PC-3 (cell line): ENCODE results near the gene GADD45B. TPM values are rescaled to one million over a fixed set of nuclear protein-coding genes. Genes with fewer than 3 reads are reported as not detected.
"Not testable (repeated sequence)": the region's sequence is repeated elsewhere in the genome, so short reads cannot be mapped to it uniquely, and the experiment has no call there.

Experiments used
- ATAC-seq: fragments of 200-7000 bp; cut with Tn5 transposase; 2 replicates; pipeline ENCODE4 v1.9.1; 2020; ENCODE audit warnings: mild to moderate bottlenecking, moderate library complexity
- BruUV-seq: library from RNA; stranded (reverse); fragments of 400-500 nt; replicated peaks from 2 replicates; lab custom pipeline; 2021; lab: Mats Ljungman, UMichigan
- CTCF ChIA-PET: fragments of 300-600 bp; sonication (Branson Sonifier 250); formaldehyde crosslinking; loops from one replicate; lab custom pipeline; 2022; ENCODE audit warnings: antibody characterized with exemption; lab: Charles Lee
- POLR2A ChIA-PET: fragments of 300-600 bp; sonication (Branson Sonifier 250); formaldehyde crosslinking; loops from one replicate; lab custom pipeline; 2022; ENCODE audit warnings: antibody characterized with exemption; ENCODE audit not compliant: unreplicated experiment; lab: Charles Lee
- DNase-seq: peaks from one replicate; pipeline ENCODE4 v3.0.0-alpha.2; 2015
- H2AFZ ChIP-seq: fragments of 300-600 bp; sonication (generic); 2 replicates; pipeline ENCODE4 v1.6.0; 2016; ENCODE audit warnings: antibody characterized with exemption, low read length
- H3F3A ChIP-seq: fragments of 300-600 bp; sonication (generic); one replicate; pipeline ENCODE4 v1.6.0; 2017; ENCODE audit warnings: antibody characterized with exemption, low read length, control low read depth, mild to moderate bottlenecking; ENCODE audit not compliant: unreplicated experiment
- H3K27ac ChIP-seq: fragments of 300-600 bp; sonication (generic); 2 replicates; pipeline ENCODE4 v1.5.1; 2016; ENCODE audit warnings: mild to moderate bottlenecking, low read length
- H3K27me3 ChIP-seq: fragments of 300-600 bp; sonication (generic); 2 replicates; pipeline ENCODE4 v1.6.1; 2016; ENCODE audit warnings: low read length, mixed read lengths
- H3K36me3 ChIP-seq: fragments of 300-600 bp; sonication (generic); 2 replicates; pipeline ENCODE4 v1.6.1; 2016; ENCODE audit warnings: low read depth, mixed run types, low read length, mixed read lengths
- H3K4me1 ChIP-seq: fragments of 300-600 bp; sonication (generic); 2 replicates; pipeline ENCODE4 v1.5.1; 2016; ENCODE audit warnings: low read length; ENCODE audit not compliant: insufficient read depth
- H3K4me2 ChIP-seq: fragments of 300-600 bp; sonication (generic); 2 replicates; pipeline ENCODE4 v1.6.0; 2016; ENCODE audit warnings: low read length
- H3K4me3 ChIP-seq: fragments of 300-600 bp; sonication (generic); 2 replicates; pipeline ENCODE4 v1.5.1; 2016; ENCODE audit warnings: mild to moderate bottlenecking, low read length, mixed read lengths
- H3K79me2 ChIP-seq: fragments of 300-600 bp; sonication (generic); 2 replicates; pipeline ENCODE4 v1.6.1; 2017; ENCODE audit warnings: low read length, mixed read lengths
- H3K9ac ChIP-seq: fragments of 300-600 bp; sonication (generic); 2 replicates; pipeline ENCODE4 v1.6.0; 2016; ENCODE audit warnings: mild to moderate bottlenecking, low read length
- H3K9me2 ChIP-seq: fragments of 300-600 bp; sonication (generic); replicated peaks from 2 replicates; pipeline ENCODE4 v1.6.1; 2016; ENCODE audit warnings: mixed run types, low read length, mixed read lengths
- H3K9me3 ChIP-seq: fragments of 300-600 bp; sonication (generic); 2 replicates; pipeline ENCODE4 v1.6.1; 2016; ENCODE audit warnings: low read length, mixed read lengths
- H4K20me1 ChIP-seq: fragments of 300-600 bp; sonication (generic); 2 replicates; pipeline ENCODE4 v1.6.1; 2016; ENCODE audit warnings: low read length, mixed read lengths
- CTCF ChIP-seq: fragments of 300-600 bp; sonication (generic); conservative IDR thresholded peaks from 2 replicates; pipeline ENCODE4 v1.5.1; 2017; ENCODE audit warnings: antibody characterized with exemption, low read depth, mild to moderate bottlenecking, low read length
- EZH2 ChIP-seq: fragments of 300-600 bp; sonication (generic); IDR thresholded peaks from one replicate; pipeline ENCODE4 v1.6.1; 2017; ENCODE audit warnings: antibody characterized with exemption, mild to moderate bottlenecking, low read length; ENCODE audit not compliant: unreplicated experiment
- EZH2phosphoT487 ChIP-seq: fragments of 300-600 bp; sonication (generic); IDR thresholded peaks from 2 replicates; pipeline ENCODE4 v1.6.1; 2018; ENCODE audit warnings: mild to moderate bottlenecking, antibody characterized with exemption, low read length, borderline replicate concordance
- intact Hi-C: fragments of 100-400 bp; cut with micrococcal nuclease; formaldehyde crosslinking; loops from 2 replicates; pipeline ENCODE4 v1.9.0; 2023
- total RNA-seq: library from RNA; depleted of rRNA; stranded (reverse); fragments of >200 nt; gene quantifications from 2 replicates; pipeline ENCODE4 v1.2.3, GENCODE V29; 2014

GADD45B gene
- total RNA-seq, 1 experiment from 2014 or later = 137 TPM

GRCh38 chr19:2491130-2491801, 15.3 kb downstream of the GADD45B start:
- H4K20me1 ChIP-seq = no peaks in the 10 kb centered on the region
- H3K79me2 ChIP-seq = peaks cover 22% of the 10 kb centered on the region
- peak overlapping the region; percentile 51 for H3K9ac ChIP-seq
- ATAC-seq = peak; percentile 52
- no peaks in the 10 kb centered on the region for H3F3A ChIP-seq
- ChIA-PET CTCF (interaction anchor here (1.0 kb wide), 1 partner anchor 15 kb away, joined by 5 read pairs; the partner anchor contains the start of gene GADD45B), POLR2A (interaction anchor here (0.5 to 1.0 kb wide), 2 partner anchors 15 to 63 kb away, joined by 8 to 12 read pairs; partner anchors contain the start of gene GADD45B)
- peak overlapping the region; percentile 89 for H3K27ac ChIP-seq
- BruUV-seq = no TSS peak
- 0 out of 2 replicates have a peak overlapping the region, but pooled peaks have one; percentile 37 for H2AFZ ChIP-seq
- H3K36me3 ChIP-seq = no peaks in the 10 kb centered on the region
- peak overlapping the region; percentile 80 for H3K4me2 ChIP-seq
- DNase-seq = peak; percentile 93
- H3K9me2 ChIP-seq = no peaks in the 10 kb centered on the region
- TF ChIP-seq CTCF (no peak), EZH2phosphoT487 (no peak), EZH2 (no peak)
- intact Hi-C loops = loop anchor here (1.0 kb wide), 1 partner anchor 88 kb away; no protein-coding TSS in a partner anchor
- peak overlapping the region; percentile 48 for H3K4me3 ChIP-seq
- no peaks in the 10 kb centered on the region for H3K9me3 ChIP-seq
- peaks cover 37% of the 10 kb centered on the region for H3K4me1 ChIP-seq
- H3K27me3 ChIP-seq = no peaks in the 10 kb centered on the region

DNA sequence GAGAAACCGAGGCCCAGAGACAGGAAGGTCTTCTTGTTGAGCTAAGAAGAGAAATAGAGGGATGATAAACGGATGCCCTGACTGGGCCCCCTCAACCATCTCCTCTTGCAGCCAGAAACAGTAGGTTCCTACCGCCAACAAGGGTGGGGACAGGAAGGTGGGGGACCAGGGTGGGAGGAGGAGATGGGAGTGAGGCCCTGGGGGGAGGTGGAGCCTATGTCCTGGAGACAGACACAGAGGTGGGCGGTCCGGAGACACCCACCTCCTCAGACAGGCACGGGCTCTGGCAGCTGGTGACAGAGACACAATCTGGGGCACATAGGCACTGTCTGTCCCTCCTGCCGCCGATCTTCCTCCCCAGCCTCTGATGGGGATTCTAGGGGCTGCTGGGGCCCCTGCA, 16.9 kb downstream of the GADD45B start:
- no TSS peak for BruUV-seq
- H3F3A ChIP-seq = no peaks in the 10 kb centered on the region
- H3K4me2 ChIP-seq = peak overlapping the region; percentile 98; the same call in 1 of the 2 replicates
- ChIA-PET POLR2A (no interaction called here), CTCF (no interaction called here)
- no peak overlapping the region for H3K4me3 ChIP-seq
- 0 out of 2 replicates have a peak overlapping the region, but pooled peaks have one; percentile 89 for H3K27ac ChIP-seq
- no peak overlapping the region for H3K9ac ChIP-seq
- ATAC-seq (no peak), DNase-seq (no peak)
- H3K9me3 ChIP-seq = no peaks in the 10 kb centered on the region
- TF ChIP-seq CTCF (no peak), EZH2phosphoT487 (no peak), EZH2 (no peak)
- H3K36me3 ChIP-seq = no peaks in the 10 kb centered on the region
- no peaks in the 10 kb centered on the region for H3K27me3 ChIP-seq
- H3K9me2 ChIP-seq = no peaks in the 10 kb centered on the region
- intact Hi-C loops = no loop called here
- peaks cover 37% of the 10 kb centered on the region for H3K4me1 ChIP-seq
- no peaks in the 10 kb centered on the region for H4K20me1 ChIP-seq
- H3K79me2 ChIP-seq = peaks cover 22% of the 10 kb centered on the region
- H2AFZ ChIP-seq = no peak overlapping the region

GRCh38 chr19:2493448-2493847, 17.5 kb downstream of the GADD45B start:
- peaks cover 22% of the 10 kb centered on the region for H3K79me2 ChIP-seq
- BruUV-seq, H3K9me2 ChIP-seq, H4K20me1 ChIP-seq, H3K27me3 ChIP-seq, H3F3A ChIP-seq, intact Hi-C loops, CTCF ChIA-PET, H3K9me3 ChIP-seq, DNase-seq, H3K36me3 ChIP-seq, ATAC-seq: not testable (repeated sequence)
- H3K4me1 ChIP-seq = peaks cover 40% of the 10 kb centered on the region
- 0 out of 2 replicates have a peak overlapping the region, but pooled peaks have one; percentile 67 for H2AFZ ChIP-seq
- peak overlapping the region; percentile 98 for H3K4me2 ChIP-seq
- peak overlapping the region; percentile 92 for H3K27ac ChIP-seq
- POLR2A ChIA-PET = interaction anchor here (0.6 to 1.4 kb wide), 3 partner anchors 10 to 782 kb away, joined by 4 to 12 read pairs (median 6); no protein-coding TSS in a partner anchor
- peak overlapping the region; percentile 98 for H3K4me3 ChIP-seq
- H3K9ac ChIP-seq = peak overlapping the region; percentile 89
